GM19324 (cell line): Measurements from ENCODE around the gene NUP43.
"Not testable (repeated sequence)": the region's sequence is repeated elsewhere in the genome, so short reads cannot be mapped to it uniquely, and the experiment has no call there.

ENCODE experiments used
- ATAC-seq: cut with Tn5 transposase; IDR thresholded peaks from one replicate; pipeline ENCODE4 v1.9.1; 2021; ENCODE audit warnings: mild to moderate bottlenecking, moderate library complexity; ENCODE audit not compliant: unreplicated experiment, low FRiP score

NUP43 gene

GRCh38 chr6:149698175-149698574 is 48.2 kb downstream of the NUP43 start:
- no peak for ATAC-seq

GRCh38 chr6:149696901-149697300 is 49.4 kb downstream of the NUP43 start:
- no peak for ATAC-seq

GRCh38 chr6:149694921-149695320 is 51.4 kb downstream of the NUP43 start:
- no peak for ATAC-seq

- ATAC-seq: no peak
These were observed 55.1 kb downstream of the NUP43 start for GRCh38 chr6:149691201-149691600.

- ATAC-seq: no peak
These were observed 60.1 kb downstream of the NUP43 start for GRCh38 chr6:149686230-149686629.

- ATAC-seq: no peak
These were observed 63.0 kb downstream of the NUP43 start for GRCh38 chr6:149683256-149683859.

GRCh38 chr6:149681845-149682244 is 64.5 kb downstream of the NUP43 start:
- ATAC-seq: not testable (repeated sequence)

- no peak for ATAC-seq
These were observed 65.1 kb downstream of the NUP43 start for GRCh38 chr6:149681209-149681608.

GRCh38 chr6:149680503-149680902 is 65.8 kb downstream of the NUP43 start:
- no peak for ATAC-seq
